CD4-positive, CD25-positive, alpha-beta regulatory T cell (primary cell): Measurements from ENCODE around the gene TMEM178A. TPM values are rescaled to one million over a fixed set of nuclear protein-coding genes. Genes with fewer than 3 reads are reported as not detected.
"Not testable (repeated sequence)": the region's sequence is repeated elsewhere in the genome, so short reads cannot be mapped to it uniquely, and the experiment has no call there.

Experiments used
- ATAC-seq, 2 donors: fragments of 150-1000 bp; cut with Tn5 transposase; one replicate each; pipeline ENCODE4 v1.10.0; 2021; ENCODE audit warnings: low read depth in 2 of 2, moderate number of reproducible peaks in 2 of 2, moderate library complexity in 1 of 2
- DNase-seq, 3 donors: peaks; one replicate each; pipeline versions ENCODE4 v3.0.0 to v3.0.0-alpha.2; 2012 to 2022; ENCODE audit warnings: mixed read lengths in 1 of 3
- H3K27ac ChIP-seq: one replicate; pipeline ENCODE4 v1.7.0; 2013; ENCODE audit warnings: mild to moderate bottlenecking, low read length; ENCODE audit not compliant: insufficient read depth, poor library complexity, severe bottlenecking
- H3K27me3 ChIP-seq: one replicate; pipeline ENCODE4 v1.7.0; 2013; ENCODE audit warnings: low read length; ENCODE audit not compliant: control insufficient read depth, insufficient read depth
- H3K36me3 ChIP-seq: one replicate; pipeline ENCODE4 v1.7.0; 2013; ENCODE audit warnings: mild to moderate bottlenecking, low read length, moderate library complexity; ENCODE audit not compliant: control insufficient read depth, insufficient read depth
- H3K4me1 ChIP-seq: 2 replicates; pipeline ENCODE4 v1.7.0; 2013; ENCODE audit warnings: mild to moderate bottlenecking, low read length; ENCODE audit not compliant: insufficient read depth, control insufficient read depth, poor library complexity, severe bottlenecking
- H3K4me3 ChIP-seq: one replicate; pipeline ENCODE4 v1.7.0; 2013; ENCODE audit warnings: low read depth, mild to moderate bottlenecking, low read length, moderate library complexity
- H3K9me3 ChIP-seq, 2 experiments: 1 replicate in 1 of 2; 2 replicates in 1 of 2; pipeline ENCODE4 v1.7.0; 2013; ENCODE audit warnings: low read length in 2 of 2, mild to moderate bottlenecking in 1 of 2, moderate library complexity in 1 of 2; ENCODE audit not compliant: control insufficient read depth in 2 of 2
- H3K27ac Mint-ChIP-seq, 3 donors: one replicate each; pipeline ENCODE4 v1.8.0; 2020 to 2022; ENCODE audit warnings: mild to moderate bottlenecking in 3 of 3, mixed read lengths in 3 of 3, moderate library complexity in 2 of 3
- H3K27me3 Mint-ChIP-seq: one replicate; pipeline ENCODE4 v1.8.0; 2022; ENCODE audit warnings: mild to moderate bottlenecking, mixed read lengths
- H3K36me3 Mint-ChIP-seq: one replicate; pipeline ENCODE4 v1.8.0; 2020; ENCODE audit warnings: mixed read lengths
- H3K4me1 Mint-ChIP-seq, 4 donors: one replicate each; pipeline ENCODE4 v1.8.0; 2020 to 2022; ENCODE audit warnings: mixed read lengths in 4 of 4, mild to moderate bottlenecking in 1 of 4
- H3K4me3 Mint-ChIP-seq, 4 donors: one replicate each; pipeline ENCODE4 v1.8.0; 2020 to 2022; ENCODE audit warnings: mild to moderate bottlenecking in 4 of 4, mixed read lengths in 4 of 4, moderate library complexity in 3 of 4
- H3K9me3 Mint-ChIP-seq, 7 donors: one replicate each; pipeline ENCODE4 v1.8.0; 2020 to 2022; ENCODE audit warnings: mixed read lengths in 7 of 7, mild to moderate bottlenecking in 3 of 7, moderate library complexity in 2 of 7
- polyA plus RNA-seq, 4 donors: library from polyadenylated mRNA; unstranded; fragments of 300-500 nt; fragmentation: Illumina TruSeq; gene quantifications; one replicate each; pipeline ENCODE4 v1.2.3, GENCODE V29; 2021
- total RNA-seq: library from RNA; stranded (reverse); gene quantifications from one replicate; pipeline ENCODE4 v1.2.3, GENCODE V29; 2022

TMEM178A gene
- total and polyA plus RNA-seq, 5 donors from 2014 or later: not detected

DNA sequence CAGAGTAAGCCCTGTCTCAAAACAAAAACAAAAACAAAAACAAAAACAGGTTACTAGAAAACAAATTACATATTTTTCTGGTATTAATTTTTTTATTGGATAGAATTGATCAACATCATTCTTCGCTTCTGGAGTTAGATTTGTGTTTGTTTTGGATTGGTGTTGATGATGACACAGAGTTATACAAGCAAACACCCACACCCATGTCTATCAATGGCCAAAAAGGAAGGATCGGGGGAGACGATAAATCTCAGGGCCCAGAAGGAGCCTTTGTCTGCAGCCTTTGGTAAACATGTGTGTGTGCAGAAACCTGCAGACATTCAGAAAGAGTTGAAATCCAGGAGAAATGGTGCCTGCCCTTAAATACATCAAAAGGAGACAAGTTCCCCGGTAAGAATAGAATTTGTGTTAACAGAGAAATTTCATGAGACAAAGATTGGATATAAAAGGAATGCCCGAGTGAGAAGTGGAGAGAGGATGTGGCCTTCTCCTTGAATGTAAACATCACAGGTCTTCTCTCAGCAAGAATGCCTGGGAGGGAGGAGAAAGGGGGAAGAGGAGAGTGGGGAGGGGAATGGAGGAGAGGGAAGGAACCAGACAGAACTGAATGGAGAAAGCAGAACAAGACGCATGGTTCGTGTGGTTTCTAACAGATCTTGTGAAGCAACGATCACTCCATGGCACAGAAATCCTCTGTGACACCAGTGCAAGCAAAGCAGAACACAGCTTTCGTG lies 40.4 kb upstream of the TMEM178A start:
- H3K27ac Mint-ChIP-seq: no peak overlapping the region
- peaks cover 2% of the 10 kb centered on the region for H3K27me3 ChIP-seq
- no peak overlapping the region for H3K4me3 Mint-ChIP-seq
- H3K36me3 Mint-ChIP-seq: no peaks in the 10 kb centered on the region
- no peaks in the 10 kb centered on the region for H3K4me1 ChIP-seq
- H3K27me3 Mint-ChIP-seq: peaks cover 4% of the 10 kb centered on the region
- H3K9me3 Mint-ChIP-seq: peaks cover 0 to 3% (median 0%) of the 10 kb centered on the region in 7 donors
- H3K4me1 Mint-ChIP-seq: no peaks in the 10 kb centered on the region
- H3K4me3 ChIP-seq: no peak overlapping the region
- no peaks in the 10 kb centered on the region for H3K36me3 ChIP-seq
- ATAC-seq: no peak
- H3K27ac ChIP-seq: no peak overlapping the region
- DNase-seq: no peak
- no peaks in the 10 kb centered on the region for H3K9me3 ChIP-seq

DNA sequence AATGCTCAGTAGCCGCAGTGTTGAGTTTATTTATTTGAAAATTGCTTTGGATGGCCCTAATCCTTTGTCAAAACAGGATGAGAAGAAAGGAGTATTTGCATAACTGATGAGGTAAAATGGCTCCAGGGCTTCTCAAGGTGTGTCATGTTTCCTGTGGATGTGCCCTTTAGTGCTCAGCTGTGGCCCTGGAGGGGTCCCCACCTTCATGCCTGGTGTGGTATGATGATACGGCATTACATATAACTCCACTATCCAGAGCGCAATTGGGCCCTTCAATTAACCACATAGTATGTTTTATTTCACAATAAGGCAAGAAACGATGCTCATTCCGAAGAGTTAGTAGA lies 39.8 kb upstream of the TMEM178A start:
- H3K4me1 ChIP-seq: no peaks in the 10 kb centered on the region
- ATAC-seq (no peak), DNase-seq (no peak)
- no peak overlapping the region for H3K27ac ChIP-seq
- Mint-ChIP-seq H3K4me1 (no peaks in the 10 kb centered on the region), H3K36me3 (no peaks in the 10 kb centered on the region), H3K9me3 (peaks cover 0 to 3% (median 0%) of the 10 kb centered on the region in 7 donors), H3K27me3 (peaks cover 4% of the 10 kb centered on the region), H3K4me3 (no peak overlapping the region), H3K27ac (no peak overlapping the region)
- H3K27me3 ChIP-seq: no peaks in the 10 kb centered on the region
- H3K36me3 ChIP-seq: no peaks in the 10 kb centered on the region
- H3K4me3 ChIP-seq: no peak overlapping the region
- H3K9me3 ChIP-seq: no peaks in the 10 kb centered on the region

- peaks cover 12% of the 10 kb centered on the region for H3K27me3 Mint-ChIP-seq
- H3K4me3 Mint-ChIP-seq, H3K4me1 Mint-ChIP-seq: not testable (repeated sequence)
Observed at GRCh38 chr2:39628346-39628745, 37.4 kb upstream of the TMEM178A start.

GRCh38 chr2:39629646-39630045 lies 36.1 kb upstream of the TMEM178A start:
- Mint-ChIP-seq H3K27ac (no peak overlapping the region), H3K36me3 (no peaks in the 10 kb centered on the region), H3K9me3 (peaks cover 0 to 2% (median 0%) of the 10 kb centered on the region in 7 donors), H3K4me3 (no peak overlapping the region), H3K27me3 (peaks cover 8% of the 10 kb centered on the region), H3K4me1 (no peaks in the 10 kb centered on the region)
- ATAC-seq: no peak
- DNase-seq: no peak
- Histone ChIP-seq H3K4me3 (no peak overlapping the region), H3K36me3 (no peaks in the 10 kb centered on the region), H3K27ac (no peak overlapping the region), H3K4me1 (no peaks in the 10 kb centered on the region), H3K27me3 (no peaks in the 10 kb centered on the region), H3K9me3 (no peaks in the 10 kb centered on the region)

More at GRCh38 chr2:39628346-39628745, 37.4 kb upstream of the TMEM178A start:
- not testable (repeated sequence) for H3K27ac ChIP-seq, H3K9me3 Mint-ChIP-seq, H3K4me1 ChIP-seq, ATAC-seq, H3K36me3 Mint-ChIP-seq, H3K27ac Mint-ChIP-seq, H3K27me3 ChIP-seq, H3K4me3 ChIP-seq, H3K9me3 ChIP-seq, H3K36me3 ChIP-seq, DNase-seq

DNA sequence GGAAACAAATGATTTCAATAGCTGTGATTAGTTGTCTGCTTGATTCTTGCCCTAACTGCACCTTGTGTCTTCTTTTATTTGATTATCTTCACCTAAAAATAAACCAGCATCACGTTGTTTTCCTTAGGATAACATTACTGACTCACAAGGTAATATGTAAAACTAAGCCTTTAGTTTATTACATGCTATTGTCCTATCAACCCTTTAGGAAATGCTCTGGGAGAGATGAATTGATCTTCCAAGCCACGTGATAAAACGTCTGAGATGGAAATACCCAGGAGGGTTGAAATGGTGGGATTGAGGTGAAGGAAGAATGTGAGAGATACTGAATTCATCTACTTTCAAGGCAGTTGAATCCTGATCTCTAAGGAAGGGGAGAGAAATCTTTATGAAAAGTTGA lies 34.5 kb upstream of the TMEM178A start:
- H3K36me3 Mint-ChIP-seq: no peaks in the 10 kb centered on the region
- DNase-seq: no peak

GRCh38 chr2:39631718-39632117 lies 34.0 kb upstream of the TMEM178A start:
- Mint-ChIP-seq H3K4me3 (no peak overlapping the region), H3K27me3 (peaks cover 8% of the 10 kb centered on the region), H3K27ac (no peak overlapping the region), H3K9me3 (peaks cover 0 to 5% (median 0%) of the 10 kb centered on the region in 7 donors), H3K4me1 (no peaks in the 10 kb centered on the region), H3K36me3 (no peaks in the 10 kb centered on the region)
- Histone ChIP-seq H3K27ac (no peak overlapping the region), H3K9me3 (no peaks in the 10 kb centered on the region), H3K36me3 (no peaks in the 10 kb centered on the region), H3K4me3 (no peak overlapping the region), H3K27me3 (no peaks in the 10 kb centered on the region), H3K4me1 (no peaks in the 10 kb centered on the region)
- DNase-seq (no peak), ATAC-seq (no peak)

More for the DNA sequence above, 34.5 kb upstream of the TMEM178A start:
- Histone ChIP-seq H3K27ac (no peak overlapping the region), H3K9me3 (no peaks in the 10 kb centered on the region), H3K4me1 (no peaks in the 10 kb centered on the region), H3K4me3 (no peak overlapping the region), H3K36me3 (no peaks in the 10 kb centered on the region), H3K27me3 (no peaks in the 10 kb centered on the region)
- H3K4me1 Mint-ChIP-seq: no peaks in the 10 kb centered on the region
- ATAC-seq: no peak
- peaks cover 8% of the 10 kb centered on the region for H3K27me3 Mint-ChIP-seq
- no peak overlapping the region for H3K4me3 Mint-ChIP-seq
- no peak overlapping the region for H3K27ac Mint-ChIP-seq
- H3K9me3 Mint-ChIP-seq: peaks cover 0 to 5% (median 0%) of the 10 kb centered on the region in 7 donors

GRCh38 chr2:39632876-39633275 lies 32.8 kb upstream of the TMEM178A start:
- Histone ChIP-seq H3K9me3 (no peaks in the 10 kb centered on the region), H3K4me3 (no peak overlapping the region), H3K36me3 (no peaks in the 10 kb centered on the region), H3K4me1 (no peaks in the 10 kb centered on the region), H3K27ac (no peak overlapping the region), H3K27me3 (no peaks in the 10 kb centered on the region)
- Mint-ChIP-seq H3K9me3 (peaks cover 0 to 5% (median 0%) of the 10 kb centered on the region in 7 donors), H3K4me3 (no peak overlapping the region), H3K27me3 (peaks cover 8% of the 10 kb centered on the region), H3K4me1 (no peaks in the 10 kb centered on the region), H3K27ac (no peak overlapping the region), H3K36me3 (no peaks in the 10 kb centered on the region)
- ATAC-seq: no peak
- DNase-seq: no peak

DNA sequence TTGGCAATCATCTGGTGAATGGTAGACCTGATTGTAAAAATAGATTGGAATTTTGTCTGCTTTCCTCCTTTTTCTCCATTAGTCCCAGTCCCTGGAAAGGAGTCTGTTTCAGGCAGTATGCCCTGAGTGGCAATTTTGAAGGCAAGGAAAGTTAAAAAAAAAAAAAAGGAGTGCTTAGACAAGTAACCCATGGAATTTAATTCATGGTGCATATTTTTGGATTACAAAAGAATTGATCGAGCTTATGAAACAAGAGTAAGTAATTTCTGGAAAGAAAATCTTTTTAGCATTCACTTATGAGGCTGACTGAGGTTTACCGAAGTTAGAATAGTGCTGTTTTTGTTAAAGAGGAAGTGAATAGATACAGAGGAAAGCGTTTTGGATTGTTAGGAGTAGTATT lies 29.4 kb upstream of the TMEM178A start:
- H3K36me3 Mint-ChIP-seq: no peaks in the 10 kb centered on the region
- H3K4me1 Mint-ChIP-seq: no peaks in the 10 kb centered on the region
- DNase-seq: no peak
- H3K9me3 Mint-ChIP-seq: peaks cover 0 to 3% (median 0%) of the 10 kb centered on the region in 7 donors
- ATAC-seq: no peak
- Histone ChIP-seq H3K4me1 (no peaks in the 10 kb centered on the region), H3K9me3 (no peaks in the 10 kb centered on the region), H3K27ac (no peak overlapping the region), H3K36me3 (no peaks in the 10 kb centered on the region), H3K27me3 (no peaks in the 10 kb centered on the region), H3K4me3 (no peak overlapping the region)
- peaks cover 5% of the 10 kb centered on the region for H3K27me3 Mint-ChIP-seq
- no peak overlapping the region for H3K27ac Mint-ChIP-seq
- no peak overlapping the region for H3K4me3 Mint-ChIP-seq
